HG03280 (cell line): ENCODE data around the gene DEFB121.
"Not testable (repeated sequence)": the region's sequence is repeated elsewhere in the genome, so short reads cannot be mapped to it uniquely, and the experiment has no call there.

Experiments used
- ATAC-seq: cut with Tn5 transposase; IDR thresholded peaks from one replicate; pipeline ENCODE4 v1.9.1; 2021; ENCODE audit warnings: mild to moderate bottlenecking, moderate library complexity; ENCODE audit not compliant: unreplicated experiment

Gene DEFB121, protein sequence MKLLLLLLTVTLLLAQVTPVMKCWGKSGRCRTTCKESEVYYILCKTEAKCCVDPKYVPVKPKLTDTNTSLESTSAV

GRCh38 chr20:31406115-31406514 lies at the start of gene DEFB121:
TSS of gene DEFB121 (minus strand) at chr20:31406215. CDS start at chr20:31406152, 63 bp downstream.
- ATAC-seq, result no peak

DNA sequence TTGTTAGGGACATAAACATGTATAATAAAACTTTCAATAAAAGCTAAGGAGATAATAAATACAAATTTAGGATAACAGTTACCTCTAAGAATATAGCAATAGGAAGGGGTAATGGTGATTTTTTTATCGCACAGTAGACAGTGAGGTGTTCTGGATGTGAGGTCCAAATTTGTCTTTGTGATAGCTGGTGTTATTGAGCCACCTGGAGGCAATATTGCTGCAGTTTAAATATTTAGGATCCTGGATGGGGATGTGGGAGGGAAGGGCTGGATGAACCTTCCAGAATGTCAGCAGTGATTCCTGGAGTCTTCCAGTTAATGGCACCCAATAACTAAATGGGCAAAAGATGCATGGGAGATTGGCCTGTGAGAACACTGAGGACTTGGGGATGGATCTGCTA lies 48.3 kb upstream of the DEFB121 start:
- no peak for ATAC-seq

GRCh38 chr20:31452575-31452974 lies 46.6 kb upstream of the DEFB121 start:
- ATAC-seq, result no peak

DNA sequence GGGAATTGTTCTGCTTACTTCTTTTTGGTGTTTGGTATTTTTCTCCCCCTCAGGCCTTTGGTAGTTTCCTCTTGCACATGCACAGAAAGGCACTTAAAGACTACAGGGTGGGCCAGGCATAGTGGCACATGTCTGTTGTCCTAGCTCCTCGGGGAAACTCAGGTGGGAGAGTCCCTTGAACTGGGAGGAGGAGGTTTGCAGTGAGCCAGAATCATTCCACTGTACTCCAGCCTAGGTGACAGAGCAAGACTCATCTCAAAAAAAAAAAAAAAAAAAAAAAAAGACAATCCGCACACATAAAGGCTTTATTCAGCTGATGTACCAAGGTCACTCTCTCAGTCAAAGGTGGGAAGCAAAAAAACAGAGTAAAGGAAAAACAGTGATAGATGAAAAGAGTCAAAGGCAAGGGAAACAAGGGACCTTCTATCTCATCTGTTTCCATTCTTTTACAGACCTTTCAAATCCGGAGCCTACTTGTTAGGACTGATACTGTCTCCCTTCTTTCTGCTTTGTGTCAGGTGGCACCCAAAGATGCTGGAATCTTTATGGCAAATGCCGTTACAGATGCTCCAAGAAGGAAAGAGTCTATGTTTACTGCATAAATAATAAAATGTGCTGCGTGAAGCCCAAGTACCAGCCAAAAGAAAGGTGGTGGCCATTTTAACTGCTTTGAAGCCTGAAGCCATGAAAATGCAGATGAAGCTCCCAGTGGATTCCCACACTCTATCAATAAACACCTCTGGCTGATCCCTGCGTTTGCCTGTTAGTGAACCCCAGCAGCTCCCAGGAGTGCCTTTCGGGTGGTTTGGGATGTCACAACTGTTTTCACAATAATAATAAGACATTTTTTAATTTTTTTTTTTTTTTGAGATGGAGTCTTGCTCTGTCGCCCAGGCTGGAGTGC lies 43.7 kb upstream of the DEFB121 start:
- no peak for ATAC-seq

- ATAC-seq, result no peak
Measured at GRCh38 chr20:31446084-31446819, 40.2 kb upstream of the DEFB121 start.

DNA sequence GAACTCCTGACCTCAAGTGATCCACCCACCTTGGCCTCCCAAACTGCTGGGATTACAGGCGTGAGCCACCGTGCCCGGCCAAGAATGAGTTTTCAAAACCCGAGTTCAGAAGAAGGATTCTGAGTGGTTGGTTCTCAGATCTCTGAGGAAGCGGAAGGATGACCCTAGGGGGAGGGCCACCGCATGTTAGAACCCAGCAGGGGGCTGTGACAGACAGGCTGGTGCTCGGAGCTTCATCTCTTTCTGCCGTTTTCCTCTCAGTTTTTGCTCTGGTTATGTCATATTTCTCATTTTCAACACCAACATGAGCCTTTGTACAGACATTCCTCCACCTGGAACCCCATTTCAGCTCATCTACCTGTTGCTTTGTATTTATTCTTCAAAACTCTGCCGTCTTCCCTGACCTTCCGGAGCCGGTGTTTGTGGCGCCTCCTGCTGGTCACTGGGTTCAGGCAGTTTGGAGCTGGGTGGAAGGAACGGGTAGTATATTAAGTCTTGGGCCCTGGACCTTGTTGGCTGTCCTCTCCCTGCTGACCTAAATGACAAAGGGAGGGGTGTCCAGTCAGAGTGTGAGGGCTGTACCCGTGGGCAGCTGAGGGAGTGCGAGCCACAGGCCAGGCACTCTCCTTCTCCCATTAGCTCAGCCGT lies 34.1 kb upstream of the DEFB121 start, which contains the start of gene DEFB123:
TSS of gene DEFB123 (plus strand) at position 621 of the 648 bp plus-strand sequence. CDS start 67 bp downstream, outside the sequence.
- no peak for ATAC-seq

GRCh38 chr20:31430568-31431115 lies 24.6 kb upstream of the DEFB121 start:
- ATAC-seq, result no peak

DNA sequence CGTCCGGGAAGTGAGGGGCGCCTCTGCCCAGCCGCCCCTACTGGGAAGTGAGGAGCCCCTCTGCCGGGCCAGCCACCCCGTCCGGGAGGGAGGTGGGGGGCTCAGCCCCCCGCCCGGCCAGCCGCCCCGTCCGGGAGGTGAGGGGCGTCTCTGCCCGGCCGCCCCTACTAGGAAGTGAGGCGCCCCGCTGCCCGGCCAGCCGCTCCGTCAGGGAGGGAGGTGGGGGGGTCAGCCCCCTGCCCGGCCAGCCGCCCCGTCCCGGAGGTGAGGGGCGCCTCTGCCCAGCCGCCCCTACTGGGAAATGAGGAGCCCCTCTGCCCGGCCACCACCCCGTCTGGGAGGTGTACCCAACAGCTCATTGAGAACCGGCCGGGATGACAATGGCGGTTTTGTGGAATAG lies 21.6 kb upstream of the DEFB121 start:
- not testable (repeated sequence) for ATAC-seq

DNA sequence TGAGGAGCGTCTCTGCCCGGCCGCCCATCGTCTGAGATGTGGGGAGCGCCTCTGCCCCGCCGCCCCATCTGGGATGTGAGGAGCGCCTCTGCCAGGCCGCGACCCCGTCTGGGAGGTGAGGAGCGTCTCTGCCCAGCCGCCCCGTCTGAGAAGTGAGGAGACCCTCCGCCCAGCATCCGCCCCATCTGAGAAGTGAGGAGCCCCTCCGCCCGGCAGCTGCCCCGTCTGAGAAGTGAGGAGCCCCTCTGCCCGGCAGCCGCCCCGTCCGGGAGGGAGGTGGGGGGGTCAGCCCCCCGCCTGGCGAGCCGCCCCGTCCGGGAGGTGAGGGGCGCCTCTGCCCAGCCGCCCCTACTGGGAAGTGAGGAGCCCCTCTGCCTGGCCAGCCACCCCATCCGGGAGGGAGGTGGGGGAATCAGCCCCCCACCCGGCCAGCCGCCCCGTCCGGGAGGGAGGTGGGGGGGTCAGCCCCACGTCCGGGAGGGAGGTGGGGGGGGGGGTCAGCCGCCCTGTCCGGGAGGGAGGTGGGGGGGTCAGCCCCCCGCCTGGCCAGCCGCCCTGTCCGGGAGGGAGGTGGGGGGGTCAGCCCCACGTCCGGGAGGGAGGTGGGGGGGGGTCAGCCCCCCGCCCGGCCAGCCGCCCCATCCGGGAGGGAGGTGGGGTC lies 21.0 kb upstream of the DEFB121 start:
- not testable (repeated sequence) for ATAC-seq

DNA sequence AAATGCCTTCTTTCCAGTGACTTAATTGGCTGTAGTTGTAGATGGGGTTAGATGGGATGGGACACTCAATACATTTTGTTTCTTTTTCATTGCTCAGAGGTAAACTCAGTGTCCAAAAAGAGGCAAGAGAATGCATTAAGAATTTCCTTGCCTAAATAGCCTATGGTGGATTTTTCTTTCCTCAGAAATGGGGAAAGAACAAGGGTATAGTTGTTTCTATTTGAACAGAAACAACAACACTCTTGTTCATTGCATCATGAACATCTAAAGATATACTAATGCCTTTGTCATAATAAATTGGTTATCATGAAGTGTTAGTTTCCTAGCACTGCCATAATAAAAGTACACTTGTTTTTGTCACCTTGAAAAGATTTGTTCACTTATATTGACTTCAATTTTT lies 19.8 kb upstream of the DEFB121 start:
- ATAC-seq, result no peak

GRCh38 chr20:31418307-31418706 lies 12.3 kb upstream of the DEFB121 start:
- no peak for ATAC-seq

GRCh38 chr20:31415653-31416052 lies 9.6 kb upstream of the DEFB121 start:
- no peak for ATAC-seq

DNA sequence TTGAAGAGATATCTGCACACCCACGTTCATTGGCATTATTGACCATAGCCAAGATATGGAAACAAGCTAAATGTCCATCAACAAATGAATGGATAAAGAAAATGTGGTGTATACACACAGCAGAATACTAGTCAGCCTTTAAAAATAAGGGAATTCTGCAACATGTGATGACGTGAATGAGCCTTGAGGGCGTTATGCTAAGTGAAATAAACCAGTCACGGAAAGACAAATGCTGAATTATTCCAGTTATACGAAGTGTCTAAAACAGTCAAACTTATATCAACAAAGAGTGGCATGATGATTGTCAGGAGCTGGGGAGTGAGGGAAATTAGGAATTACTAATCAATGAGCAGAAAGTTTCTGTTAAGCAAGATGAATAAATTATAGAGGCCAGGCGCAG lies 8.4 kb upstream of the DEFB121 start:
- no peak for ATAC-seq

DNA sequence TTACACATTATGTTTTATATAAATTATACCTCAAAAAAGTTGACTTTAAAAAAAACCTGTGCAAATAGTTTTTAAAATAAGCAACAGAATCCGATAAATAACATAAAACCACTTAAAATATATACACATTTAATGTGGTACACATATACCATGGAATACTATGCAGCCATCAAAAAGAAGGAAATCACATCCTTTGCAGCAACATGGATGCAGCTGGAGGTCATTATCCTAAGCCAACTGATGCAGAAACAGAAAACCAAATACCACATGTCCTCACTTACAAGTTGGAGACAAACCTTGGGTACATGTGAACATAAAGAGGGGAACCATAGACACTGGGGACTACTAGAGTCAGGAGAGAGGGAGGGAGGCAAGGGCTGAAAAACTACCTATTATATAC lies 4.0 kb upstream of the DEFB121 start:
- ATAC-seq, result no peak

- ATAC-seq, result no peak
Measured at GRCh38 chr20:31403886-31404285, 2.1 kb downstream of the DEFB121 start.

DNA sequence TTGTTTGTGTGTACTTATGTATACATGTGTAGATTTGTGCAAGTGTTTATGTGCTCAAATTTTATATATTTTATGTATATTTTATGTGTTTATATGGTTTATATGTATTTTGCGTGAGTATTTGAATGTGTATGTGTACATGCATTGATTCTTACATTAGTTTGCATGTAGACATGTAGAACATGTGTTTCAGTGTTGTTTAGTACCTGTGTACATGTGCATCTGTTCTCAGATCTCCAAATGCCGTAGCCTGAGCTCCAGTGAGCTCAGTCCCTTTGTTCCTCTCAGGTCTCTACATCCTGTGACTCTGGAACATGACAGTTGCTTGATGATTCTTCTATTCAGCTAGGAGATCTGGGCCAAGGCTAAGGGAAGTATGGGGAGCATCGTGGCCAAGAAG lies 11.1 kb downstream of the DEFB121 start:
- no peak for ATAC-seq

DNA sequence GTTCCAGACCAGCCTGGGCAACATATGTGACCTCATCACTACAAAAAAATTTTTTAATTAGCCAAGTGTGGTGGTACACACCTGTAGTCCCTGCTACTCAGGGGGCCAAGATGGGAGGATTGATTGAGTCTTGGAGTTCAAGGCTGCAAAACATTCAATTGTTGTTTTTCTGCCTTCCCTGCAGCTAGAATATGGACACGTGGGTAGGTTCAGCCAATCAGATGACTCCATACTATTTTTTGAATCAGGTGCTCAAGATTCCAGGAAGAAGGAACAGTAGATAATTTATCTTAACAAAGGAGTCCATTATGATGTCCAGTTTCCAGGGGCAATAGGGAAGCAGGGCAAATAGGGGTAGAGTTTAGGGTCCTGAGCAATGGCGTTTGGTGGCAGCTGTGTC lies 13.2 kb downstream of the DEFB121 start:
- no peak for ATAC-seq

DNA sequence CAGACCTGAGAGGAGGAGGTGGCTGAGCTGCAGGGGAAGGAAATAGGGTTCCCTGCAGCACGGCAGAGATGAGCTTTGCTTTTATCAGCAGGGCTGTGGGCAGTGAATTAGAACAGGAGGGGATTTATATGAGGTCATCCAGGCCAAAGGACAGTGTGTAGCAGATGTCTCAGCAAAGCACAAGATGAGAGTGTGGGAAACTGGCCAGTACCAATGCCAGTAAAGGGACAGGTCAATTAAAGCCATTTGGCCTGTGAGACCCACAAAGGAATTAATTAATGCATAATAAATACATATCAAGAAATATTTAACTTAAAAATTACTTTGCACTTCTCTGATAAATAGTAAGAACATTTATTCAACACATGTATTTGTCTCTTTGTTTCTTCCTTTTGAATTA lies 15.5 kb downstream of the DEFB121 start, which contains the start of gene DEFB119:
TSS of gene DEFB119 (minus strand) at position 101 of the 400 bp plus-strand sequence. CDS start 107 bp downstream, outside the sequence.
- ATAC-seq, result no peak

DNA sequence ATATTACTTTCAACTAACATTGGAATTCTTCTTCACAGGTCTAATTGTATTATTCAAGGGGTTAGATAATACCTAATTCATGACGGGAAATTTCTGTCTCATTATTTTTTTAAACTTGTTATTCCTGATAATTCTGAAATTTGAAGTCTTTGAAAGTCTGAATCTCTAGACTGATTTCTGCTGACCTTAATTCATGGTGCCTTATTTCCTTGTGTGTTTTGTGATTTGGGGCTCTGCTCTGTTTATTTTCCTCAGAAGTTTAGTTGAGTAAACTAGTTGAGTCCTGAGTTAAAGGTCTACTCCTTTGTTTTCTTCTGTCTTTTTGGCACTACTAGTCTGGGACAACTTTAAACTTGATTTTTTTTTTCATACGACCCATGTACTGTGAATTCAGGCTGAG lies 31.7 kb downstream of the DEFB121 start:
- no peak for ATAC-seq

DNA sequence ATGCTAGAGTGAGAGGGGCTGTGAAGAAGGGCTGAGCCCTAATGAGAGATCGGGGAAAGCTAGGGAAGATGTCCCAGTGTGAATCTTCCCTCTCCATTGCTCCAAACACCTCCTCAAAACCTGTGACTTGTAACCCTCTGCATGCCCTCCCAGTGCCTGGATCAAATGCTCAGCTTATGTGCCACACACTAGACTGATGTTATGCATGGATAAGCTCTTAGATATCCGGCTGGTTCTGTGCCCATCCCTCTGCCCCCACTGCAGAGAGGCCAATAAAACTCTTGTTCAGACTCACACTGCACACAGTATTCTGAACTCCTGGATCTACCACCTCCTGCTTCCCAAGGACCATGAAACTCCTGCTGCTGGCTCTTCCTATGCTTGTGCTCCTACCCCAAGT lies 37.7 kb downstream of the DEFB121 start, which contains the start of gene DEFB118:
TSS of gene DEFB118 (plus strand) at position 301 of the 400 bp plus-strand sequence. CDS start at position 351, 50 bp downstream.
- ATAC-seq, result no peak
